Endothelial cell of umbilical vein (primary cell): ENCODE data around the gene NUDT15. TPM values are rescaled to one million over a fixed set of nuclear protein-coding genes. Genes with fewer than 3 reads are reported as not detected.
"Not testable (repeated sequence)": the region's sequence is repeated elsewhere in the genome, so short reads cannot be mapped to it uniquely, and the experiment has no call there.

Source experiments
- BruUV-seq: library from RNA; stranded (reverse); fragments of 400-500 nt; replicated peaks from 2 replicates; lab custom pipeline; 2021; lab: Mats Ljungman, UMichigan
- CTCF ChIA-PET: fragments of 300-600, 350-600 bp; sonication (Branson Sonifier 250); formaldehyde crosslinking; loops from one replicate; lab custom pipeline; 2021; ENCODE audit warnings: antibody characterized with exemption, inconsistent platforms; lab: Charles Lee
- POLR2A ChIA-PET: fragments of 300-600, 350-600 bp; sonication (Branson Sonifier 250); formaldehyde crosslinking; loops from one replicate; lab custom pipeline; 2021; ENCODE audit warnings: antibody characterized with exemption, inconsistent platforms; lab: Charles Lee
- DNase-seq: peaks from one replicate; pipeline ENCODE4 v3.0.0-alpha.2; 2011; ENCODE audit warnings: low read depth, low spot score
- FAIRE-seq: peaks from 2 replicates; lab custom pipeline; 2011; peaks lifted over from hg19 to GRCh38; lab: Jason Lieb, UNC
- H2AFZ ChIP-seq: 2 replicates; pipeline ENCODE4 v1.6.0; 2012; ENCODE audit warnings: low read depth, low read length, control low read depth, inconsistent platforms
- H3K27ac ChIP-seq: 2 replicates; pipeline ENCODE4 v1.5.1; 2011; ENCODE audit warnings: low read depth, mild to moderate bottlenecking, control low read depth, low read length, moderate library complexity; ENCODE audit not compliant: insufficient read depth
- H3K27me3 ChIP-seq, 2 experiments: 2 replicates each; pipeline versions ENCODE4 v1.6.0 to v1.6.1; 2011; ENCODE audit warnings: low read length in 2 of 2, mixed read lengths in 1 of 2; ENCODE audit not compliant: control insufficient read depth in 2 of 2, insufficient read depth in 2 of 2
- H3K36me3 ChIP-seq, 2 experiments: 2 replicates in 1 of 2; 3 replicates in 1 of 2; pipeline ENCODE4 v1.5.1; 2011; ENCODE audit warnings: low read length in 2 of 2, mild to moderate bottlenecking in 1 of 2, moderate library complexity in 1 of 2; ENCODE audit not compliant: control insufficient read depth in 2 of 2, insufficient read depth in 2 of 2; ENCODE audit errors: extremely low read depth in 1 of 2
- H3K4me1 ChIP-seq: 3 replicates; pipeline ENCODE4 v1.5.1; 2011; ENCODE audit warnings: mild to moderate bottlenecking, low read length; ENCODE audit not compliant: control insufficient read depth, insufficient read depth; ENCODE audit errors: extremely low read depth
- H3K4me2 ChIP-seq: 2 replicates; pipeline ENCODE4 v1.6.1; 2011; ENCODE audit warnings: low read length, control low read depth, mixed read lengths; ENCODE audit not compliant: insufficient read depth
- H3K4me3 ChIP-seq, 3 experiments: fragments of 200-600 bp in 1 of 3; sonication (generic), shearing (Covaris generic) in 1 of 3; replicated peaks in 1 of 3; 2 replicates each; pipeline ENCODE4 v1.5.1; 2011 to 2016; ENCODE audit warnings: control low read depth in 3 of 3, low read length in 3 of 3, mild to moderate bottlenecking in 2 of 3, inconsistent platforms in 1 of 3, low read depth in 1 of 3, moderate library complexity in 1 of 3; ENCODE audit not compliant: insufficient read depth in 1 of 3
- H3K79me2 ChIP-seq: 2 replicates; pipeline ENCODE4 v1.6.0; 2012; ENCODE audit warnings: low read length, inconsistent platforms; ENCODE audit not compliant: control insufficient read depth, insufficient read depth
- H3K9ac ChIP-seq: replicated peaks from 2 replicates; pipeline ENCODE3; 2011; ENCODE audit warnings: low read length, control low read depth; ENCODE audit not compliant: insufficient read depth; ENCODE audit errors: extremely low read depth
- H3K9me1 ChIP-seq: replicated peaks from 3 replicates; pipeline ENCODE4 v1.6.0; 2011; ENCODE audit warnings: mild to moderate bottlenecking, low read length; ENCODE audit not compliant: control insufficient read depth, insufficient read depth; ENCODE audit errors: extremely low read depth
- H3K9me3 ChIP-seq: replicated peaks from 2 replicates; pipeline ENCODE4 v1.5.1; 2012; ENCODE audit warnings: low read length, inconsistent platforms; ENCODE audit not compliant: control insufficient read depth, insufficient read depth
- H4K20me1 ChIP-seq: replicated peaks from 2 replicates; pipeline ENCODE3; 2011; ENCODE audit warnings: mild to moderate bottlenecking, low read length; ENCODE audit not compliant: control insufficient read depth, insufficient read depth; ENCODE audit errors: extremely low read depth
- EZH2 ChIP-seq: IDR thresholded peaks from 2 replicates; pipeline ENCODE4 v1.6.1; 2012; ENCODE audit warnings: borderline replicate concordance, low read depth, mild to moderate bottlenecking, moderate library complexity, low read length, inconsistent platforms; ENCODE audit not compliant: severe bottlenecking
- FOS ChIP-seq: IDR thresholded peaks from 2 replicates; pipeline ENCODE4 v1.6.1; 2011; ENCODE audit warnings: mild to moderate bottlenecking, low read length, moderate library complexity, borderline replicate concordance; ENCODE audit not compliant: insufficient read depth
- GATA2 ChIP-seq: IDR thresholded peaks from 2 replicates; pipeline ENCODE4 v1.7.0; 2011; ENCODE audit warnings: low read depth, mild to moderate bottlenecking, moderate library complexity, mixed read lengths, low read length; ENCODE audit not compliant: insufficient read length, insufficient read depth
- MYC ChIP-seq: IDR thresholded peaks from one replicate; pipeline ENCODE4 v1.6.1; 2011; ENCODE audit warnings: mild to moderate bottlenecking, low read depth, low read length
- dilution Hi-C: fragments of 300-500 bp; cut with MboI; formaldehyde crosslinking; loops from one replicate; pipeline ENCODE4 v1.15.0; 2019; ENCODE audit warnings: low sequenced_read_pairs; ENCODE audit not compliant: extremely low pct_ligation_motif_present
- intact Hi-C: fragments of 100-400 bp; cut with micrococcal nuclease; formaldehyde crosslinking; loops from one replicate; pipeline ENCODE4 v1.10.0; 2022
- polyA plus RNA-seq, 4 experiments: library from polyadenylated mRNA; depleted of rRNA in 3 of 4; stranded (reverse) in 3 of 4; unstranded in 1 of 4; fragments of >200 nt; gene quantifications; 2 replicates each; pipeline versions ENCODE4 v1.2.1 to v1.2.3, GENCODE V29; 2011 to 2012; ENCODE audit warnings: missing spikeins in 1 of 4
- total RNA-seq: library from RNA; stranded (reverse); gene quantifications from 2 replicates; pipeline ENCODE4 v1.2.3, GENCODE V29; 2021
- TF ChIP-seq, protein P1 (sequence below), 2 donors: IDR thresholded peaks; 1 replicate in 1 of 2; 2 replicates in 1 of 2; pipeline ENCODE4 v1.5.1; 2011; ENCODE audit warnings: low read length in 2 of 2, mild to moderate bottlenecking in 2 of 2, moderate library complexity in 2 of 2, control low read depth in 1 of 2, inconsistent platforms in 1 of 2, low read depth in 1 of 2; ENCODE audit not compliant: insufficient read depth in 1 of 2; ENCODE audit errors: extremely low read depth in 1 of 2
- TF ChIP-seq, protein P2 (sequence below): IDR thresholded peaks from 2 replicates; pipeline ENCODE4 v1.6.1; 2011; ENCODE audit not compliant: insufficient read depth, insufficient read length

Gene NUDT15
- total and polyA plus RNA-seq, 2 donors (not counting 3 experiments of a cell fraction or from before 2014, with no cell fraction given): 13.3 to 21.6 TPM

DNA sequence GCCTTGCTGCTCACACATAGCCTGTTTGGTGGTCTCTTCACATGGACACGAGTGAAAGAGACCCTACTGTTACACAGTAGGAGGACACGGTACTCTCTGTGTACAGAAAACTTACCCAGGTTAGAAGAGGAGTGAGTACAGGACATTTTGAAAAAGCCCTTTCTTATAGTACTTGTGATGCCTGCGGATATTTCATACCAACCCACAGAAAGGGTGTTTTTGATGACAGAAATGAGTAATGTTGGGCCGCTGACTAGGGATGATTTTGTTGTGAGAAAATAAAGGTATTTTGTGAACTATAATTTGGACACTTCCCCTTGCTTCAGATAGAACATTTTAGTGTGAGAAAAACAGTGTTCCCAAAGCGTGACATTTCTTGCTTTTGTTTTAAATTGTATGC lies 18.2 kb downstream of the NUDT15 start:
- no peak for DNase-seq
- Histone ChIP-seq H2AFZ (no peak overlapping the region), H3K27ac (no peak overlapping the region), H3K4me1 (no peaks in the 10 kb centered on the region), H3K9me1 (no peaks in the 10 kb centered on the region), H3K36me3 (peaks cover 3 to 6% of the 10 kb centered on the region in 2 experiments), H3K79me2 (no peaks in the 10 kb centered on the region), H3K27me3 (no peaks in the 10 kb centered on the region), H3K4me2 (no peak overlapping the region), H3K4me3 (no peak overlapping the region), H3K9ac (no peak overlapping the region), H3K9me3 (no peaks in the 10 kb centered on the region), H4K20me1 (no peaks in the 10 kb centered on the region)
- dilution Hi-C loops: no loop called here
- BruUV-seq: no TSS peak
- TF ChIP-seq EZH2: no peak
- TF ChIP-seq, protein P1, sequence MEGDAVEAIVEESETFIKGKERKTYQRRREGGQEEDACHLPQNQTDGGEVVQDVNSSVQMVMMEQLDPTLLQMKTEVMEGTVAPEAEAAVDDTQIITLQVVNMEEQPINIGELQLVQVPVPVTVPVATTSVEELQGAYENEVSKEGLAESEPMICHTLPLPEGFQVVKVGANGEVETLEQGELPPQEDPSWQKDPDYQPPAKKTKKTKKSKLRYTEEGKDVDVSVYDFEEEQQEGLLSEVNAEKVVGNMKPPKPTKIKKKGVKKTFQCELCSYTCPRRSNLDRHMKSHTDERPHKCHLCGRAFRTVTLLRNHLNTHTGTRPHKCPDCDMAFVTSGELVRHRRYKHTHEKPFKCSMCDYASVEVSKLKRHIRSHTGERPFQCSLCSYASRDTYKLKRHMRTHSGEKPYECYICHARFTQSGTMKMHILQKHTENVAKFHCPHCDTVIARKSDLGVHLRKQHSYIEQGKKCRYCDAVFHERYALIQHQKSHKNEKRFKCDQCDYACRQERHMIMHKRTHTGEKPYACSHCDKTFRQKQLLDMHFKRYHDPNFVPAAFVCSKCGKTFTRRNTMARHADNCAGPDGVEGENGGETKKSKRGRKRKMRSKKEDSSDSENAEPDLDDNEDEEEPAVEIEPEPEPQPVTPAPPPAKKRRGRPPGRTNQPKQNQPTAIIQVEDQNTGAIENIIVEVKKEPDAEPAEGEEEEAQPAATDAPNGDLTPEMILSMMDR (IDR thresholded peaks at IDR 0.05; ENCODE audit: extremely low read depth in 1 of 2, insufficient read depth in 1 of 2, low read depth in 1 of 2, low read length in 2 of 2): no peak
- no peak for TF ChIP-seq MYC
- no peak for TF ChIP-seq FOS
- TF ChIP-seq, protein P2, sequence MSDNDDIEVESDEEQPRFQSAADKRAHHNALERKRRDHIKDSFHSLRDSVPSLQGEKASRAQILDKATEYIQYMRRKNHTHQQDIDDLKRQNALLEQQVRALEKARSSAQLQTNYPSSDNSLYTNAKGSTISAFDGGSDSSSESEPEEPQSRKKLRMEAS: no peak
- TF ChIP-seq GATA2: no peak
- intact Hi-C loops: no loop called here
- FAIRE-seq: no peak
- ChIA-PET CTCF (no interaction called here), POLR2A (no interaction called here)

DNA sequence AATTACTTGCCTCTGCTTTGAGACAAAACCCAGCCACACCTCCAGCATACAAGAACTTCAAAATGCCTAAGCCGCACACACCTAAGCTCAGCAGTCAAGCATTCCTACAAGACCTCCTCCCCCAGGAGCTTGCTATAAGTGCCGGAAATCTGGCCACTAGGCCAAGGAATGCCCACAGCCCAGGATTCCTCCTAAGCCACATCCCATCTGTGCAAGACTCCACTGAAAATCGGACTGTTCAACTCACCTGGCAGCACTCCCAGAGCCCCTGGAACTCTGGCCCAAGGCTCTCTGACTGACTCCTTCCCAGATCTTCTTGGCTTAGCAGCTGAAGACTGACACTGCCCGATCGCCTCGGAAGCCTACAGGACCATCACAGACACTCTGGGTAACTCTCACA lies 21.0 kb downstream of the NUDT15 start:
- POLR2A ChIA-PET, DNase-seq, H3K4me1 ChIP-seq, H3K9me1 ChIP-seq, H3K9me3 ChIP-seq, dilution Hi-C loops, BruUV-seq, H3K36me3 ChIP-seq, H3K27ac ChIP-seq, FAIRE-seq, H3K79me2 ChIP-seq, H2AFZ ChIP-seq, CTCF ChIA-PET, H3K4me2 ChIP-seq, H4K20me1 ChIP-seq, H3K9ac ChIP-seq, intact Hi-C loops, H3K4me3 ChIP-seq, H3K27me3 ChIP-seq: not testable (repeated sequence)

DNA sequence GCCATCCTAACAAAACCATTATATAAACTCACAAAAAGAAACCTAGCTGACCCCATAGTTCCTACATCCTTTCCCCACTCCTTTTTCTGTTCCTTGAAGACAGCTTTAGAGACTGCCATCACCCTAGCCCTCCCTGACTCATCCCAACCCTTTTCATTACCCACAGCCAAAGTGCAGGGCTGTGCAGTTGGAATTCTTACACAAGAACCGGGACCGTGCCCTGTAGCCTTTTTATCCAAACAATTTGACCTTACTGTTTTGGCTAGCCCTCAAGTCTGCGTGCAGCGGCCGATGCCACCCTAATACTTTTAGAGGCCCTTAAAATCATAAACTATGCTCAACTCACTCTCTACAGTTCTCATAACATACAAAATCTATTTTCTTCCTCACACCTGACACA lies 22.4 kb downstream of the NUDT15 start:
- BruUV-seq, CTCF ChIA-PET, H3K9me1 ChIP-seq, H2AFZ ChIP-seq, DNase-seq, H4K20me1 ChIP-seq, H3K9ac ChIP-seq, intact Hi-C loops, H3K27me3 ChIP-seq, H3K4me2 ChIP-seq, H3K79me2 ChIP-seq, H3K9me3 ChIP-seq, H3K4me1 ChIP-seq, FAIRE-seq, H3K36me3 ChIP-seq, H3K4me3 ChIP-seq, dilution Hi-C loops, H3K27ac ChIP-seq, POLR2A ChIA-PET: not testable (repeated sequence)
